BE2C (cell line): ENCODE measurements around the gene MYT1.

Source experiments
- DNase-seq: peaks from one replicate; pipeline ENCODE4 v3.0.0-alpha.2; 2020
- H3K27me3 ChIP-seq: fragments of 250-450 bp; sonication (Bioruptor Pico); 2 replicates; pipeline ENCODE4 v1.5.1; 2020; ENCODE audit warnings: mild to moderate bottlenecking
- H3K36me3 ChIP-seq: fragments of 250-450 bp; sonication (Bioruptor Pico); 2 replicates; pipeline ENCODE4 v1.5.1; 2020; ENCODE audit warnings: mild to moderate bottlenecking
- H3K4me1 ChIP-seq: fragments of 250-450 bp; sonication (Bioruptor Pico); 2 replicates; pipeline ENCODE4 v1.5.1; 2020
- H3K4me3 ChIP-seq: 2 replicates; pipeline ENCODE4 v1.5.1; 2011; ENCODE audit warnings: low read depth, low read length
- H3K9me3 ChIP-seq: fragments of 250-450 bp; sonication (Bioruptor Pico); 2 replicates; pipeline ENCODE4 v1.5.1; 2020
- CTCF ChIP-seq: IDR thresholded peaks from 2 replicates; pipeline ENCODE4 v1.5.1; 2012; ENCODE audit warnings: mild to moderate bottlenecking, low read depth, low read length

The MYT1 gene

DNA sequence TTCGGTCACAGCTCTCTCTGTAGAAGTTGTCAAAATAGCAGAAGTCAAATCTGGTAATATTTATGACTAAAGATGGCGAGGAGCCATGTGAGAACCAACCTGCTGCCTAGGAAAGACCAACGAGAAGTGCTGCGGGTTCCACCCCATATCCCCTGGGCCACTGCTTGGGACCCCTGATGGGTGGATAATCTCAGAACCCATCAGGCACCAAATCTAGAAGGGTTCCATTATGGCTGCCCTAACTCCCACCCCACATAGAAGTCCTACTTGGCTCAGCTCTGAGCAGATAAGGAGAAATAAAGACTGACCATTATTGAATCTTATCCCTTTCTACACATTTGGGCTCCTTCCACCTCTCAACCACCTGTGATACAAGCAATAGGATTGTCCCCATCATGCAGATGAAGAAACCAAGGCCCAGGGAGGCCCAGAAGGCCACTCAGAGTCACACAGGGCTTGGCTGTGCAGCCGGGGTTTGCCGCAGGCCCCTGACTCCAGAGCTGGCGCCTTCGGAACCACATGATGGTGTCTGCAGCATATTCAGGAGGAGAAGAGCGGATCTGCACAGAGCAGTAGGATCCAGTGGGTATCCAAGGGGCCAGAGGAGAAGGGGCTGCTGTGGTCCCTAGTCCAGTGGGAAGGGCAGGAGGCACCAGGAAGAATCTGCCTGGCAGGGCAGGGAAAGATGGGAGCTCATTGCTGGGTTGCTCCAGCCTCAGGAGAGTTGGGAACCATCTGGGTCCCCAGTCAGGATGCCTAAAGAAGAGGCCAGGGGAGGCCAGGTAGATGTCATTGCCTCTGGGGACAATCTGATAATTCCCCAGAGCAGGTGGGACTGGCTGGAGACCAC, 81.7 kb downstream of the MYT1 start:
- Histone ChIP-seq H3K27me3 (no peaks in the 10 kb centered on the region), H3K9me3 (no peaks in the 10 kb centered on the region), H3K36me3 (peaks cover 8% of the 10 kb centered on the region), H3K4me3 (no peak overlapping the region), H3K4me1 (no peaks in the 10 kb centered on the region)
- no peak for DNase-seq
- no peak for TF ChIP-seq CTCF

DNA sequence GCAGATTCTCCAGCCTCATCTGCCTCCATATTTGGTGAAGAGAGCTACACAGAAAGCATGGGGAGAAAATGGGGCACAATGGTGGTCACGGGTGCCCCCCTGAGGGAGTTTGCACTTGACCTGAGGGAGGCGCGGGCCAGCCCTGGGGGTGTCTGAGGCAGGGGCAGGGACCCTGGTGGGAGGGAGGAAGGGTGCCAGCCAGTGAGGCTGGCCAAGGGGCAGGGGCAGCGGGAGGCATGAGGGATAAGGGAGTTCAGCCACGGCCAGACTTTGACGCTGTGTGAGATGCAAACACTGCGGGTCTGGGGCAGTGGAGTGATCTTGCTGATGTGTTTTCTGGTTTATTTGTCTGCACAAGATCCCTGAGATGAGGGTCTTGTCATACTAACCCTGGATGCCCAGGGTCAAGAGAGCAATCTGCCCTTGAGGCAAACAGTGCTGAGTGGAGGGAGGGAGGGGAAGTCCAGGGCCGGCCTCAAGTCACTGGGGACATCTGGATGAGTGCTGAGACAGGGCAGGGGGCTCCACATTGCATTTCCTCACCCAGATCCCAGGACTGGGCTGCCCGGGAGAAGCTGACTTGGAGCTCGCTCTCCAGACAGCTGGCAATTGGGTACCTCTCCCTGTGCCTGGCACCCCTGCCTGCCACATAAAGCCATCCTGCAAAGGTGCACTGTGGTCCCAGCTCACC, 82.5 kb downstream of the MYT1 start:
- DNase-seq = no peak
- Histone ChIP-seq H3K27me3 (no peaks in the 10 kb centered on the region), H3K9me3 (no peaks in the 10 kb centered on the region), H3K4me3 (no peak overlapping the region), H3K4me1 (no peaks in the 10 kb centered on the region), H3K36me3 (peaks cover 6% of the 10 kb centered on the region; the same call in 1 of the 2 replicates)
- no peak for TF ChIP-seq CTCF

- H3K27me3 ChIP-seq = no peaks in the 10 kb centered on the region
- DNase-seq = no peak
Measured at GRCh38 chr20:64247307-64247618, 83.0 kb downstream of the MYT1 start.

DNA sequence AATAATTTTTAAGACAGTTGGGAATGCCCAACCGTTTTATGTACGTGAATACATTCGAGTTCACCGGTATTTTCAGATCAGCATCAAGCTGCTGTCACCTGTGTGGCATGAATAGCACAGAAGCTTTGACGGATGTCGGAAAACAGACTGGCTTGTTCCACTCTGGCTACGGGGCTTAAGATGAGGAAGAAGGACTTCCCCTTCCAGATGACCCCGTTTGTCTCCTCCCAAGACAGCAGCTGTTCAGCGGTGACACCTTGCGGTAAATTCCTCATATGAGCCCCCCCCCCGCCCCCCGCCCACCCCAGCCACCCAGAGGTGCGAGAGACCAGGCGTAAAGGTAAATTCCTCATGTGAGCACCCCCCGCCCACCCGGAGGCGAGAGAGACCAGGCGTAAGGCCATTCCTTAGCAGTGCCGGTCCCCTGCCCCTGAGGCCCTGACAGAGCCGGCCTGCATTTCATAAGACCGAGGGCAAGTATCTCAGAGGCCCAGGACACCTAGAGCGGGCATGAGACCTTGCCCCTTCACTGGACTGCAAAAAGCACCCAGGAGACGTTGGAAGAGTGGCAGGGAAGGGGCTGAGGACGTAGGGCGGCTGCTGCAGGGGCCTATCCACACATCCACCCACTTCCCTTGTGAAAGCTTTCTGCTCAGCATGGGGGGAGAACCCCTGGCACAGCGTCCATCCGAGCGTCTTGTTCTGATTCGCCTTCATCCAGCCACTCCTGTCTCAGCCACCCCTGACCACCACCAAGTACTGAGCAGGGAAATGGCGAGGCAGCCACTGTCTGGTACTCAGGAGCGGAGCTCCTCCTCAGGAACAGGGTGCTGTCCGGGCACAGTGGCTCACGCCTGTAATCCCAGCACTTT, 84.0 kb downstream of the MYT1 start:
- DNase-seq = no peak
- no peak for TF ChIP-seq CTCF
- no peak overlapping the region for H3K4me3 ChIP-seq
- no peaks in the 10 kb centered on the region for H3K9me3 ChIP-seq
- peaks cover 6% of the 10 kb centered on the region; the same call in 1 of the 2 replicates for H3K36me3 ChIP-seq
- no peaks in the 10 kb centered on the region for H3K4me1 ChIP-seq
- H3K27me3 ChIP-seq = no peaks in the 10 kb centered on the region

More at GRCh38 chr20:64247307-64247618, 83.0 kb downstream of the MYT1 start:
- Histone ChIP-seq H3K4me3 (no peak overlapping the region), H3K4me1 (no peaks in the 10 kb centered on the region), H3K36me3 (peaks cover 6% of the 10 kb centered on the region; the same call in 1 of the 2 replicates), H3K9me3 (no peaks in the 10 kb centered on the region)
- TF ChIP-seq CTCF = no peak

GRCh38 chr20:64250027-64250426, 85.8 kb downstream of the MYT1 start:
- DNase-seq = no peak
- Histone ChIP-seq H3K9me3 (no peaks in the 10 kb centered on the region), H3K4me1 (no peaks in the 10 kb centered on the region; the same call in 1 of the 2 replicates), H3K36me3 (no peaks in the 10 kb centered on the region), H3K27me3 (no peaks in the 10 kb centered on the region), H3K4me3 (no peak overlapping the region)
- TF ChIP-seq CTCF = no peak
